PC-3 (cell line): ENCODE measurements around the gene TXK. TPM values are rescaled to one million over a fixed set of nuclear protein-coding genes. Genes with fewer than 3 reads are reported as not detected.

ENCODE experiments used
- ATAC-seq: fragments of 200-7000 bp; cut with Tn5 transposase; 2 replicates; pipeline ENCODE4 v1.9.1; 2020; ENCODE audit warnings: mild to moderate bottlenecking, moderate library complexity
- Bru-seq: library from RNA; stranded (reverse); fragments of 400-500 nt; gene quantifications from one replicate; lab custom pipeline; 2021; lab: Mats Ljungman, UMichigan
- BruChase-seq, 2 experiments: library from RNA; stranded (reverse); fragments of 400-500 nt; gene quantifications; one replicate each; lab custom pipeline; 2021; lab: Mats Ljungman, UMichigan
- BruUV-seq: library from RNA; stranded (reverse); fragments of 400-500 nt; replicated peaks from 2 replicates; lab custom pipeline; 2021; lab: Mats Ljungman, UMichigan
- CTCF ChIA-PET: fragments of 300-600 bp; sonication (Branson Sonifier 250); formaldehyde crosslinking; loops from one replicate; lab custom pipeline; 2022; ENCODE audit warnings: antibody characterized with exemption; lab: Charles Lee
- POLR2A ChIA-PET: fragments of 300-600 bp; sonication (Branson Sonifier 250); formaldehyde crosslinking; loops from one replicate; lab custom pipeline; 2022; ENCODE audit warnings: antibody characterized with exemption; ENCODE audit not compliant: unreplicated experiment; lab: Charles Lee
- DNase-seq: peaks from one replicate; pipeline ENCODE4 v3.0.0-alpha.2; 2015
- H2AFZ ChIP-seq: fragments of 300-600 bp; sonication (generic); 2 replicates; pipeline ENCODE4 v1.6.0; 2016; ENCODE audit warnings: antibody characterized with exemption, low read length
- H3F3A ChIP-seq: fragments of 300-600 bp; sonication (generic); one replicate; pipeline ENCODE4 v1.6.0; 2017; ENCODE audit warnings: antibody characterized with exemption, low read length, control low read depth, mild to moderate bottlenecking; ENCODE audit not compliant: unreplicated experiment
- H3K27ac ChIP-seq: fragments of 300-600 bp; sonication (generic); 2 replicates; pipeline ENCODE4 v1.5.1; 2016; ENCODE audit warnings: mild to moderate bottlenecking, low read length
- H3K27me3 ChIP-seq: fragments of 300-600 bp; sonication (generic); 2 replicates; pipeline ENCODE4 v1.6.1; 2016; ENCODE audit warnings: low read length, mixed read lengths
- H3K36me3 ChIP-seq: fragments of 300-600 bp; sonication (generic); 2 replicates; pipeline ENCODE4 v1.6.1; 2016; ENCODE audit warnings: low read depth, mixed run types, low read length, mixed read lengths
- H3K4me1 ChIP-seq: fragments of 300-600 bp; sonication (generic); 2 replicates; pipeline ENCODE4 v1.5.1; 2016; ENCODE audit warnings: low read length; ENCODE audit not compliant: insufficient read depth
- H3K4me2 ChIP-seq: fragments of 300-600 bp; sonication (generic); 2 replicates; pipeline ENCODE4 v1.6.0; 2016; ENCODE audit warnings: low read length
- H3K4me3 ChIP-seq: fragments of 300-600 bp; sonication (generic); 2 replicates; pipeline ENCODE4 v1.5.1; 2016; ENCODE audit warnings: mild to moderate bottlenecking, low read length, mixed read lengths
- H3K79me2 ChIP-seq: fragments of 300-600 bp; sonication (generic); 2 replicates; pipeline ENCODE4 v1.6.1; 2017; ENCODE audit warnings: low read length, mixed read lengths
- H3K9ac ChIP-seq: fragments of 300-600 bp; sonication (generic); 2 replicates; pipeline ENCODE4 v1.6.0; 2016; ENCODE audit warnings: mild to moderate bottlenecking, low read length
- H3K9me2 ChIP-seq: fragments of 300-600 bp; sonication (generic); replicated peaks from 2 replicates; pipeline ENCODE4 v1.6.1; 2016; ENCODE audit warnings: mixed run types, low read length, mixed read lengths
- H3K9me3 ChIP-seq: fragments of 300-600 bp; sonication (generic); 2 replicates; pipeline ENCODE4 v1.6.1; 2016; ENCODE audit warnings: low read length, mixed read lengths
- H4K20me1 ChIP-seq: fragments of 300-600 bp; sonication (generic); 2 replicates; pipeline ENCODE4 v1.6.1; 2016; ENCODE audit warnings: low read length, mixed read lengths
- CTCF ChIP-seq: fragments of 300-600 bp; sonication (generic); conservative IDR thresholded peaks from 2 replicates; pipeline ENCODE4 v1.5.1; 2017; ENCODE audit warnings: antibody characterized with exemption, low read depth, mild to moderate bottlenecking, low read length
- EZH2 ChIP-seq: fragments of 300-600 bp; sonication (generic); IDR thresholded peaks from one replicate; pipeline ENCODE4 v1.6.1; 2017; ENCODE audit warnings: antibody characterized with exemption, mild to moderate bottlenecking, low read length; ENCODE audit not compliant: unreplicated experiment
- EZH2phosphoT487 ChIP-seq: fragments of 300-600 bp; sonication (generic); IDR thresholded peaks from 2 replicates; pipeline ENCODE4 v1.6.1; 2018; ENCODE audit warnings: mild to moderate bottlenecking, antibody characterized with exemption, low read length, borderline replicate concordance
- intact Hi-C: fragments of 100-400 bp; cut with micrococcal nuclease; formaldehyde crosslinking; loops from 2 replicates; pipeline ENCODE4 v1.9.0; 2023
- long read RNA-seq: library from polyadenylated mRNA; unstranded; transcript quantifications from one replicate; pipeline ENCODE4 v2.0.0, GENCODE V29; 2021; ENCODE audit not compliant: unreplicated experiment
- total RNA-seq: library from RNA; depleted of rRNA; stranded (reverse); fragments of >200 nt; gene quantifications from 2 replicates; pipeline ENCODE4 v1.2.3, GENCODE V29; 2014; rRNA removed

TXK gene
- 0.92 and 2.6 TPM in 2 replicates for total RNA-seq
- Bru-seq, nascent RNA: percentile 41 among the genes with signal in this experiment
- BruChase-seq, experiment 1, labeled RNA remaining after a 6-hour chase: percentile 58 among the genes with signal in this experiment
- BruChase-seq, experiment 2, labeled RNA remaining after a 2-hour chase: percentile 60 among the genes with signal in this experiment
- long read RNA-seq, partial matches to known transcripts: 0 of 5 reads
- long read RNA-seq, other reads (novel, unspliced or antisense): 2 of 5 reads

- ChIA-PET POLR2A (no interaction called here), CTCF (no interaction called here)
- Histone ChIP-seq H3K27ac (no peak within 1 kb of the TSS), H3K36me3 (no peaks in the 10 kb centered on the region), H3F3A (no peaks in the 10 kb centered on the region), H3K4me1 (peaks cover 8% of the 10 kb centered on the region), H3K79me2 (no peaks in the 10 kb centered on the region), H3K4me2 (no peak within 1 kb of the TSS), H3K4me3 (no peak within 1 kb of the TSS), H3K9me3 (no peaks in the 10 kb centered on the region), H3K27me3 (no peaks in the 10 kb centered on the region), H3K9ac (no peak within 1 kb of the TSS), H2AFZ (no peak within 1 kb of the TSS), H3K9me2 (no peaks in the 10 kb centered on the region), H4K20me1 (no peaks in the 10 kb centered on the region)
- no peak for DNase-seq
- intact Hi-C loops: no loop called here
- TF ChIP-seq EZH2phosphoT487 (no peak), CTCF (no peak), EZH2 (no peak)
- BruUV-seq: no TSS peak
- no peak for ATAC-seq
Observed at GRCh38 chr4:48134081-48134480, at the start of gene TXK. TXK (minus strand) TSS chr4:48134250; CDS start chr4:48134170, 80 bp downstream.

DNA sequence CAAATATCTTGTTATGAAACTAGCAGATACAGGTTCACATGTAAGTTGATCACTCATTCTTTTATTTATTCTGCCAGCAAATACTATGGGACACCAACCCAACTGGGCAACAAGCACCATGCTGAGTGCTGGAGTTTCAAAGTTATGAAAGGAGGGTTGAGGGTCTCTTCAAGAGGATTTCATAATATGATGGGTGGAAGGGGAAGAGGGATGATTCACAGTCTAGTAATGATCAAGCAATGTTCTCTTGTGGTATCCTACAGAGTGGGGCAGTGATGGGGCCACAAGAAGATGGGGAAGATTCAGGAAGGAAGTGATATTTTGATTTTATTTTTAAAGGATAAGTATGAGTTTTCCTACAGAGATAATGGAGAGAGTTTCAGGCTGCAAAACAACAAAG, 46.2 kb upstream of the TXK start:
- DNase-seq (no peak), ATAC-seq (no peak)
- Histone ChIP-seq H3K9me3 (no peaks in the 10 kb centered on the region), H3K4me2 (no peak overlapping the region), H2AFZ (no peak overlapping the region), H4K20me1 (no peaks in the 10 kb centered on the region), H3F3A (no peaks in the 10 kb centered on the region), H3K4me3 (no peak overlapping the region), H3K27me3 (no peaks in the 10 kb centered on the region), H3K9ac (no peak overlapping the region), H3K79me2 (no peaks in the 10 kb centered on the region), H3K9me2 (no peaks in the 10 kb centered on the region), H3K36me3 (no peaks in the 10 kb centered on the region), H3K27ac (no peak overlapping the region), H3K4me1 (peaks cover 10% of the 10 kb centered on the region)
- intact Hi-C loops: no loop called here
- ChIA-PET POLR2A (no interaction called here), CTCF (no interaction called here)
- BruUV-seq: no TSS peak
- TF ChIP-seq EZH2 (no peak), EZH2phosphoT487 (no peak), CTCF (no peak)

DNA sequence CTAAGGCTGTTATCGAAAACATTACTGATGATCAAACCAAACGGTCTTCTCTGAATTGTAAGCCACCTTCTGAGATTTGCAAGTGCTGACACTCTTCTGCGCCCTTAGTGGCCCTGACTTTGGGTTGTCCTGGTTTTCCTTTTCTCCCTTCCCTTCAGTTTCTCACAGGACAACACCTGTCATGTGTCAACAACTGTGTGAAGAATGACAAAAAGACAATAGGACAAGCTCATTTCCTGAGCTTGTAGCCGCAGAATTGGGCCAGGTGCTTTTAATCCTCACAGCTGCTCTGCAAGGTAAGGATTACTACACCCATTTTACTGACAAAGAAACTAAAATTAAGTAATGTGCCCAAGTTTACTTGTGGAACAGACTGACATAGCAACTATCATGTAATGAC, 44.9 kb upstream of the TXK start:
- no peak overlapping the region for H3K9ac ChIP-seq
- no peaks in the 10 kb centered on the region for H3K79me2 ChIP-seq
- no peak for DNase-seq
- H3K9me3 ChIP-seq: no peaks in the 10 kb centered on the region
- H3K4me2 ChIP-seq: no peak overlapping the region
- no peaks in the 10 kb centered on the region for H3K27me3 ChIP-seq
- no peak overlapping the region for H3K27ac ChIP-seq
- no peaks in the 10 kb centered on the region for H3F3A ChIP-seq
- no peaks in the 10 kb centered on the region for H3K9me2 ChIP-seq
- ChIA-PET POLR2A (no interaction called here), CTCF (no interaction called here)
- H3K4me3 ChIP-seq: no peak overlapping the region
- intact Hi-C loops: no loop called here
- TF ChIP-seq CTCF: no peak
- TF ChIP-seq EZH2phosphoT487: no peak
- TF ChIP-seq EZH2: no peak
- no peak overlapping the region for H2AFZ ChIP-seq
- ATAC-seq: no peak
- H4K20me1 ChIP-seq: no peaks in the 10 kb centered on the region
- no peaks in the 10 kb centered on the region for H3K36me3 ChIP-seq
- BruUV-seq: no TSS peak
- H3K4me1 ChIP-seq: peaks cover 17% of the 10 kb centered on the region
